Measurements from ENCODE around the gene TTBK1.

- TF ChIP-seq, protein P1, sequence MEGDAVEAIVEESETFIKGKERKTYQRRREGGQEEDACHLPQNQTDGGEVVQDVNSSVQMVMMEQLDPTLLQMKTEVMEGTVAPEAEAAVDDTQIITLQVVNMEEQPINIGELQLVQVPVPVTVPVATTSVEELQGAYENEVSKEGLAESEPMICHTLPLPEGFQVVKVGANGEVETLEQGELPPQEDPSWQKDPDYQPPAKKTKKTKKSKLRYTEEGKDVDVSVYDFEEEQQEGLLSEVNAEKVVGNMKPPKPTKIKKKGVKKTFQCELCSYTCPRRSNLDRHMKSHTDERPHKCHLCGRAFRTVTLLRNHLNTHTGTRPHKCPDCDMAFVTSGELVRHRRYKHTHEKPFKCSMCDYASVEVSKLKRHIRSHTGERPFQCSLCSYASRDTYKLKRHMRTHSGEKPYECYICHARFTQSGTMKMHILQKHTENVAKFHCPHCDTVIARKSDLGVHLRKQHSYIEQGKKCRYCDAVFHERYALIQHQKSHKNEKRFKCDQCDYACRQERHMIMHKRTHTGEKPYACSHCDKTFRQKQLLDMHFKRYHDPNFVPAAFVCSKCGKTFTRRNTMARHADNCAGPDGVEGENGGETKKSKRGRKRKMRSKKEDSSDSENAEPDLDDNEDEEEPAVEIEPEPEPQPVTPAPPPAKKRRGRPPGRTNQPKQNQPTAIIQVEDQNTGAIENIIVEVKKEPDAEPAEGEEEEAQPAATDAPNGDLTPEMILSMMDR (IDR thresholded peaks at IDR 0.05) = no peak
- TF ChIP-seq EZH2 (IDR thresholded peaks at IDR 0.05) (no peak), EZH2phosphoT487 (IDR thresholded peaks at IDR 0.05) (peak; percentile 31)
These were observed at the start of gene TTBK1 for GRCh38 chr6:43242908-43243663.

Data from neural progenitor cell (in vitro differentiated cells).